ENCODE data around the gene LRP10. TPM values are rescaled to one million over a fixed set of nuclear protein-coding genes. Genes with fewer than 3 reads are reported as not detected.

The LRP10 gene
- total and polyA plus RNA-seq, 2 of the 8 experiments (the other 6 are each of a cell fraction or from before 2014, with no cell fraction given) = 12.4 to 15.6 TPM

DNA sequence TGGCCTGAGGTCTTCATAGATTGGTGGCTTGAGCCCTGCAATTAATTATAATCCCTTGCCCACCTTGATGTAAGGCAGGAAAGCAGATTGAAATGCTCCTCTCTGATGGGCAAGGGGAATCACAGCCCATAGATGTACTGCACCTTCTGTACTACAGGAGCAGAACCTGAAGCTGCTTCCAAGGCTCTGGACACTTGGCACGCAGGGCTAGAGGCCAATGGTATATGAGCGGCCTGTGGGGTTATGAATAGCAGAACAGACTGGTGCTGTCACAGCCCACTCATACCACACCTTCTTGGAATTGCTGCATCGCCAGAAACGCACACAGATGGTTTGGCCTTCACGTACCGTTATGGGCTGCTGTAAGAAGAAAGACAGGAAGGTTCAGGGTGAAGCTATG, 49.2 kb downstream of the LRP10 start:
- CTCF ChIA-PET (ENCODE audit: partially characterized antibody) = interaction anchor here (0.7 to 3.1 kb wide), 6 partner anchors 10 to 155 kb away, joined by 3 to 13 read pairs (median 4); partner anchors contain the start of gene OXA1L
- WGBS, 2 experiments (ENCODE audit: extremely low coverage in 1 of 2, insufficient coverage in 1 of 2, insufficient read length in 1 of 2, insufficient replicate concordance in 2 of 2, low coverage in 1 of 2, low lambda C conversion rate in 2 of 2, missing lambda C conversion rate in 1 of 2) = 92% methylated on average over 6 of the region's 6 CpGs; no CpG with 5 or more reads in 1 of the 2 experiments

More for the DNA sequence above, 49.2 kb downstream of the LRP10 start:
- Histone ChIP-seq H3K36me3 (ENCODE audit: control insufficient read depth in 2 of 4, insufficient read depth in 4 of 4, low read length in 3 of 4) (peaks cover 21 to 59% (median 41%) of the 10 kb centered on the region in 4 experiments), H3K27me3 (replicated peaks in 1 of 4; ENCODE audit: control insufficient read depth in 3 of 4, extremely low read depth in 1 of 4, insufficient read depth in 3 of 4, low read length in 3 of 4) (no peaks in the 10 kb centered on the region; a peak in 1 of 7 replicates), H2BK12ac (ENCODE audit: low read depth, low read length) (no peak overlapping the region), H3K56ac (replicated peaks; ENCODE audit: insufficient read length, low read depth, low read length) (no peak overlapping the region), H4K8ac (ENCODE audit: extremely low read depth, insufficient read depth, low read length) (no peak overlapping the region), H4K20me1 (replicated peaks in 1 of 2; ENCODE audit: control insufficient read depth in 1 of 2, insufficient read depth in 2 of 2, low read length in 2 of 2) (peaks cover 0 to 2% of the 10 kb centered on the region in 2 experiments), H3K23me2 (ENCODE audit: low read depth, low read length) (peaks cover 4% of the 10 kb centered on the region; the same call in 1 of the 2 replicates), H2BK15ac (ENCODE audit: low read length) (no peak overlapping the region), H2BK20ac (ENCODE audit: low read length) (no peak overlapping the region), H2AK5ac (ENCODE audit: low read depth, low read length) (no peak overlapping the region), H3K18ac (ENCODE audit: extremely low read depth, low read length) (no peak overlapping the region), H3K79me2 (ENCODE audit: control insufficient read depth in 1 of 2, insufficient read depth in 2 of 2, low read length in 2 of 2) (peaks cover 0 to 17% of the 10 kb centered on the region in 2 experiments; a peak in 2 of 4 replicates), H3K4ac (replicated peaks; ENCODE audit: insufficient read length, low read depth, low read length) (no peak overlapping the region), H3K9me3 (ENCODE audit: insufficient read depth in 2 of 2, low read depth in 1 of 2, low read length in 1 of 2) (no peaks in the 10 kb centered on the region), H4K5ac (ENCODE audit: insufficient read length, low read depth, low read length) (no peak overlapping the region), H2BK5ac (ENCODE audit: low read depth, low read length) (no peak overlapping the region), H3K23ac (ENCODE audit: insufficient read length) (no peak overlapping the region), H2BK120ac (replicated peaks; ENCODE audit: low read depth, low read length) (no peak overlapping the region), H3K4me3 (ENCODE audit: extremely low read depth in 1 of 4, insufficient read depth in 2 of 4, low read depth in 3 of 4, low read length in 4 of 4) (no peak overlapping the region), H3K79me1 (ENCODE audit: low read depth, low read length) (no peaks in the 10 kb centered on the region), H3K14ac (ENCODE audit: insufficient read length) (no peak overlapping the region), H4K91ac (replicated peaks; ENCODE audit: insufficient read length, low read length) (no peak overlapping the region), H3K27ac (ENCODE audit: low read depth, low read length) (no peak overlapping the region), H3K4me2 (ENCODE audit: insufficient read depth in 1 of 2, low read depth in 2 of 2, low read length in 2 of 2) (no peak overlapping the region; a peak in 1 of 4 replicates), H3K9ac (replicated peaks in 1 of 4; ENCODE audit: extremely low read depth in 1 of 4, low read depth in 3 of 4, low read length in 3 of 4) (no peak overlapping the region), H2AFZ (ENCODE audit: low read length) (no peak overlapping the region), H3K4me1 (replicated peaks in 1 of 4; ENCODE audit: control insufficient read depth in 3 of 4, insufficient read depth in 4 of 4, low read length in 3 of 4) (peaks cover 0 to 7% (median 3%) of the 10 kb centered on the region in 4 experiments; a peak in 5 of 7 replicates)
- TF ChIP-seq KDM5A (IDR thresholded peaks at IDR 0.05; ENCODE audit: low read length) (no peak), ASH2L (IDR thresholded peaks at IDR 0.05; ENCODE audit: low read length) (no peak), CHD1 (IDR thresholded peaks at IDR 0.05; ENCODE audit: low read depth, low read length) (no peak), RNF2 (IDR thresholded peaks at IDR 0.05; ENCODE audit: borderline replicate concordance, low read depth, low read length, missing control alignments, poor library complexity, severe bottlenecking) (no peak), EP300 (IDR thresholded peaks at IDR 0.05; ENCODE audit: borderline replicate concordance in 1 of 2, low read depth in 2 of 2, low read length in 2 of 2) (no peak), POLR2AphosphoS5 (IDR thresholded peaks at IDR 0.05; ENCODE audit: low read depth, low read length) (no peak), YY1 (IDR thresholded peaks at IDR 0.05; ENCODE audit: low read depth, low read length) (no peak)
- POLR2A ChIA-PET (ENCODE audit: partially characterized antibody) = interaction anchor here (0.9 to 4.1 kb wide), 10 partner anchors 8 to 174 kb away, joined by 3 to 67 read pairs (median 4); partner anchors contain the start of genes ACIN1, C14orf119, LRP10 and PRMT5
- DNase-seq (ENCODE audit: low read depth in 1 of 2, low spot score in 2 of 2) (no peak), FAIRE-seq (no peak)
